DLD1 (cell line): ENCODE results near the gene ATP6V0B.

Experiments used
- in situ Hi-C: cut with HindIII; loops from 2 replicates; pipeline ENCODE4 v1.10.0; 2017; ENCODE audit warnings: low sequenced_read_pairs

The ATP6V0B gene

DNA sequence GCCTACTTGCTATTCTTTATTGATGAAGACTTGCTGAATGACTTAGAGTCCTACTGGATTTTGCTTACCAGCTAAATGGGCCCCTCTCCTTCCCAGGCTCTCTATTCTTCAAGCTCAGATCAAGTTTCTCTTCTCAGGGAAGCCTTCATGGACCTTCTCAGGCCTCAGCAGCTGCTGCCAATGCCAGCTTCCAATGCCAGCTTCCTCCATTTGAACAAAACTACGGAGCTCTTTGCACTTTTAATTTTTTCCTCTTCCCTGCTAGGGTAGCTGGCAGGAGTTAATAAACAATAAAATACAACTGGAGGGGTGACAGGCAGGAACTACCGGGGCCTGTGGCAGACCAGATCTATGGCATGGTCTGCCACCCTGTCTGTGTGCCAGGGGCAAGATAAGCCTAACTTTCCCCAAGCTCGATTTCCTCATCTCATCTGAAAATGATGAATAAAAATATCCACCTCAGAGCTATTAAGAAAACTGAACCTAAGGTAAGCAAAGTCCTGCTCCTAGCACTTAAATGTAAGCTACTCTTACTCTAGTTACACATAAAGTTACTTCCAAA is 29.0 kb upstream of the ATP6V0B start:
- in situ Hi-C loops, result no loop called here

DNA sequence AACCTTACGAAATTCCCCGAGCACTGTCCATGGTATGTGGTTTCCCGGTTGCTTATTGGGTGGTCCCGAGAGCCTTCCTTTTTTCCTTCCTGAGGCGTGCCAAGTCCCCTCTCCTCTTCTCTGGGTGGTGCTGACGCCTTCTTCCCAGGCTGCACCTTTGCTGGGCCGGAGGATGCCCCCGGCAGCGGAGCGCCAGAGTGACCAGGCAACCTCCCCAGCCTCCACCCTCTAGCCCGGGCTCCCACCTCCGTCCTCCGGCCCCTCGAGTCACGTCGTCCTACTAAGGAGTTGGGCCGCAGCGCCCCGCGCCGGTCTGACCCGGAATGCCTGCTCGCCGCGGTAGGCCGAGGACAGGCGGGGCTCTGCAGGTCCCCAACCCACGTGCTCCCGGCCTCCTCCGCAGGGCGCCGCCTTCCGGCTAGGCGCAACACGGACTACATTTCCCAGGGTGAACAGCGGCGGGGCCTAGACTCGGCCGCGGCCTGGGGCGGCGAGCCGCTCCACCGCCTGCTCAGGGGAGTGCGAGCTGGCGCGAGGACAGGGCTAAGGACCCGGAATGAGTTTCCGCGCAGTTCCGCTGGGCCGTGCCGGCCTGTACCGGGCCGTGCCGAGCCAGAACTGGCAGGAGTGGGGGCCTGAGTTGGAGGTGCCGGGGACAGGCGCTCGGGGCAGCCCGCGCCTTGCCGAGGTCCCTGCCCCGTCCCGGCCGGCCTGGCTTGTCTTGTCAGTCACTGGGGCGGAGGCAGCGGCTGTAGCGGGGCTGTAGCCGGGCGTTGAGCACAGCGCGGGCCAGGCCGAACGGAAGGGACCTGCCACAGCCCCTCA is 28.3 kb upstream of the ATP6V0B start, which contains the start of gene IPO13:
TSS of gene IPO13 (plus strand) at position 715 of the 825 bp plus-strand sequence. CDS start 651 bp downstream, outside the sequence.
- in situ Hi-C loops, result no loop called here

DNA sequence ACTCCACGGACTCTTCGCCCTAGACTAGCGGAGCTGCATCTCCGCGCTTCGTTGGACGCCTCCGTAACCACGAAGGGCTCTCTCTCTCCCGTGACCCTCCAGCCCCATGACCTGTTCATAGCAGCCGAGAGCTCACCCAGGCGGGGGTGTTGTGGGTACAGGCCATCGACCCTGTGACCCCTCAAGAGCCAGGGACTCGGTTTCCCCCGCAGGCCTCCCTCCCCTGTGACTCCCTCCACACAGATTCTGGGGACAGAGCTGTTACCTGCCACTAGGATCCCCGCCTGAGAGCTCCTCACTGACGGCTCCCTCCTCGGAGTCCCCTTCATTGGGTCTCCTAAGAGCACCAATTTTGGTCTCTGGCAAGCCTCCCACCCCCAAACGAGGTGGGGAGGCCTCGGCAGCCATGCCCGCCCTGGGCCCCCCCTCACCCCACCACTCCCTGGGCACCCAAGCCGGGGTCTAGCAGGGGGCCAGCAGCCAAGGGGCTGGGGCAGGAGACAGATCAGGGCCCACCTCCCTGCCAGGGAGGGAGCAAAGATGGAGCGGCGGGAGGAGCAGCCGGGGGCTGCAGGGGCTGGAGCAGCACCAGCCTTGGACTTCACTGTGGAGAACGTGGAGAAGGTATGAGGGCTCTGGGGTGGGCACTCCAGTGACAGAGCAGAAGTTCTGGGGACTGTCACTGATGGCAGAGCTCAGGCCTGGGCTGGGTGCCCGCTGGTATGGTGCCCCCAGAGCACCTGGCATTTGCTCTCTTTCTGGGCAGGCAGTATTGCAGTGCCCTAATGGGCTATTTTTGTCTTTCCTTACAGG is 27.5 kb upstream of the ATP6V0B start:
- in situ Hi-C loops, result no loop called here

DNA sequence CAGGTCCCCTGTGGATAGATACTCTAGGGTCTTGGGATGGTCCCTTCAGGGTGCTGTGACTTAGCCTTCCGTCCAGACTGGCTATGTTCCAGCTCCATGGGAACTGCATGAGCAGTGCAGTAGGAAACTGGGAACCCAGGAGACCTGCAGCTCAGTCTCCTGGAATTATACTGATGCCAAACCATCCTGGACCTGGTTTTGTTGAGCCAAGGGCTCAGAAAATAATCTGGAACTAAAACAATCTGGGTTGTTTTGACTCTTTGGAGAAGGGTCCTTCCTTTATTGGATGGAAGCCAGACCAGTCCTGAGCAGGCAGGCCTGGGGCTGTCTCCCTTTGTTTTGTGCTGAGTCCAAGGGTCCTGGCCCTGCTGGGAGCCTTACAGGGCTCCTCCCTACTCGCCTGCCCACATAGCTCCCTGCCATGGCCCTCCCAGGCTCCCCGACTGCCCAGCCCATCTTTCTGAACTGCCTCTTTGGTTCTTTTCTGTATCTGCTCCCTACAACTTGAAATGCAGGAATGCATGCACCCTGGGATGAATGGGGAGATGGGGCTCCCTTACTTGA is 26.8 kb upstream of the ATP6V0B start:
- in situ Hi-C loops, result no loop called here

DNA sequence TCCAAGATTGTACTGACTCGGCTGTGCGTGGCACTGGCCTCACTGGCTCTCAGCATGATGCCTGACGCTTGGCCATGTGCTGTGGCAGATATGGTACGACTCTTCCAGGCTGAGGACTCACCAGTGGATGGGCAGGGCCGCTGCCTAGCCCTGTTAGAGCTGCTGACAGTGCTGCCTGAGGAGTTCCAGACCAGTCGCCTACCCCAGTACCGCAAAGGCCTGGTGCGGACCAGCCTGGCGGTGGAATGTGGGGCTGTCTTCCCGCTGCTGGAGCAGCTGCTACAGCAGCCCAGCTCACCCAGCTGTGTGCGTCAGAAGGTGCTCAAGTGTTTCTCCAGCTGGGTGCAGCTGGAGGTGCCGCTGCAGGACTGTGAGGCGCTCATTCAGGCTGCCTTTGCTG is 25.1 kb upstream of the ATP6V0B start:
- in situ Hi-C loops, result loop anchor here (5.0 kb wide), 1 partner anchor 187 kb away; no protein-coding TSS in a partner anchor

DNA sequence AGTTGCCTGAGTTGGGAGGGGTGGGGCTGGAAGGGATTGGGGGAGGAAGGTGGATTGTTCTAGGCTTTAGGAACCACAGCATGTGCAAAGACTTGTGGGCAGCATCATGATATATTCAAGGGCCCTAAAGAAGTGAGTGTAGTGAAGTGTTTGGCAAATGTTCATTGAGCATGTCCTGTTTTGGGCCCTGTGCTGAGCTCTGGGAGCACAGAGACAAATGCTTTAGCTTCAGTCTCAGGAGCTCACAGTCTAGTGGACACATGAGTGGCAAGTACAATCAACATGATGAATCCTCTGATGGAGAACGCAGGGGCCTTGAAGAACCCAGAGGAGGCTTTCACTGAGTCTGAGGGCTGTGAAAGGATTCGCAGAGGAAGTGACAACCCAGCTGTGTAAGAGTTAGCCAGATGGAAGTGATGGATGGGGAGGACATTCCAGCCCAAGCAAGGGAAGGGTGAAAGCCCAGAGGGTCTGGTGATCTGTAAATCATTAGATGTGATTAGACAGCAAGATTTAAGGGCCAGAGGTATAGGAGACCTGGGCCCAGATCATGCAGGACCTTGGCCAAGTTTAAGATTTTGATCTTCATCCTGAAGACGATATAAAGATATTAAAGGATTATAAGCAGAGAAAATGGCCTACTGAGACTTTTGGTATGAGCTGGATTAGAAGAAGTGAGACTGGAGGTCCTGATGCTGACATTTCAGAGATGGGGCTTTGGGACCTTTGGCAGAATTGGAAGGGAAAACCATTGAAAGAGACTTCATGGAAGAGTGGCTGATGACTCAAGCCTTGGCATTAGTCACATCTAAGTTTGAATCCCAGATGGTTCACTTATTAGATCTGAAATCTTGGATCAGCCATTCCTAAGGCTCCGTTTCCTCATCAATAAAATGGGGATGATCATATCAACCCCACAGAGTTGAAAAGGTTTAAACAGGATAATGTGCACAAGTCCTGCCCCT is 23.5 kb upstream of the ATP6V0B start:
- in situ Hi-C loops, result loop anchor here (5.0 kb wide), 1 partner anchor 189 kb away; no protein-coding TSS in a partner anchor

DNA sequence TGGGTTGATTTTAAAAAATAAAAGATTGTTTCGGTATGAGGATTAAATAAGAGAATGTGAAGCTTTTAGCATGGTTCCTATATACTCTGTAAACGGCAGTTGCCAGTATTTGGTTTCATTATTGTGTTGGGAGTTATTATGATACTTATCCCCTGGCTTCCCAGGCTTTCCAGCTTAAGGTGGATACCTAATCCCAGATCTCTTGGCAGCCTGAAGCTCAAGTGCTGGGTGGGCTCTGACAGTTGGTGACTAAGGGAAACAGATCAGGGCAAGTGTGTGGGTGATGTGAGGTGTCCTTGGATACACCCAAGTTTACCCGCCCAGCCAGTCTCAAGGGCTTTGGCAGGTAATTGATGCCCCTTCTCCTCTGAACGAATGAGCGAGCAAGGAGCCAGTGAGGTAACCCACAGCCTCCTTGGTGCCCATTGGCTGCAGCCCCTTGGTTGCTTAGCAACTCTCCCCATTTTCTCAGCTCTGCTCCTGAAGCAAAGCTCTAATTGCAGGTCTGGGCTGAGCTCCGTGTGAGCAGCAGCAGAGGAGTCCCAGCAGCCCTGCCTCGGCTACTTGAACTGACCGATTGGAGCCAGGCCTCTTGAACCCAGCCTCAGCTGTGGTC is 21.9 kb upstream of the ATP6V0B start:
- in situ Hi-C loops, result loop anchor here (5.0 kb wide), 1 partner anchor 191 kb away; no protein-coding TSS in a partner anchor

DNA sequence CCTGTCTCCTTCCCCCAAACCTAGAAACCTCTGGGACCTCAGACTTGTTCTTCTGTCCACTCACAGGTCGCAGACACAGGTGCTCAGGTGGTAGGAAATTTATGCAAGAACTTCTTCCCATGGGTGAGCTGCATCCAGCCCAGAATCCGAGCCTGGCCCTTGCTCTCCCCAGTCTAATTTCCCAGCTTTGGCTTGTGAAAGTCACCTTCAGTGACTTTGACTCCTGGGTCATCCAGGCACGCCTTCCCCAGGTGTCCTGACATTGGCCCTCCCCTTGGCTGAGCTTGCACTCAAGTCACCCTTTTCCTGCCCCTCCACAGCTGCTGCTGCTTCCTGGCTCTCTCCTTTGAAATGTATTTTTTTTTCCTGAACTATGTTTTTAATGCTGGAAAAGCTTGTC is 21.4 kb upstream of the ATP6V0B start:
- in situ Hi-C loops, result loop anchor here (5.0 kb wide), 1 partner anchor 191 kb away; no protein-coding TSS in a partner anchor

DNA sequence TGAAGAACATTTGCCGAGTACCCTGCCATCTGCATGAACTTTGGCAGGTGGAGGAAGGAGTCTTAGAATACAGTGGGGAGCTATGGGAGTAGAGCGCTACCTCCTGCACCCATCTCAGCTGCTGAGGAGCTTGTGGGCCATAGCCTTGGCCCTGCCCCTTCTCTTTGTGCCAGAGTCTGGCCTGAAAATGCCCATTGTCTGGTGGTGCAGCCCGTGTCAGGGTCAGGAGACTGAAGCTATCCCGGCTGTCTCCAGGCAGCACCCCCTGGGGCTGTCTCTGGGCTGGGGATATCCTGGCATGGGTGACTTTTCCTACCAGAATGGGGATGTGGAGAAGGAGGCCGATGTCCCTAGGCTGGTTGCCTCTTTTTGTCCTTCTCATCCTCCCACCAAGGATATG is 20.7 kb upstream of the ATP6V0B start:
- in situ Hi-C loops, result loop anchor here (5.0 kb wide), 1 partner anchor 192 kb away; no protein-coding TSS in a partner anchor

DNA sequence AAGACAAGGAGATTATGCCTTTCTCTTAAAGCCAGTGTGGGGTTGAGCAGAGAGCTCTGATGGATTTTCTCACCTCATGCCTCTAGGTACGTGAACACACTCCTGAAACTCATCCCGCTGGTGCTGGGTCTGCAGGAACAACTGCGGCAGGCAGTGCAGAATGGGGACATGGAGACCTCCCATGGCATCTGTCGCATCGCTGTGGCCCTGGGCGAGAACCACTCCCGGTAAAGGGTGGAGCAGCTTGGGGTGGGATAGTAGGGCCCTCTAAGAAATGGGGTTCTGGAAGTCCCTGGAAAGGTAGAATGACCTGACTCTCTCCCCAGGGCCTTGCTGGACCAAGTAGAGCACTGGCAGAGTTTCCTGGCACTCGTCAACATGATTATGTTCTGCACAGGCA is 18.5 kb upstream of the ATP6V0B start:
- in situ Hi-C loops, result no loop called here

DNA sequence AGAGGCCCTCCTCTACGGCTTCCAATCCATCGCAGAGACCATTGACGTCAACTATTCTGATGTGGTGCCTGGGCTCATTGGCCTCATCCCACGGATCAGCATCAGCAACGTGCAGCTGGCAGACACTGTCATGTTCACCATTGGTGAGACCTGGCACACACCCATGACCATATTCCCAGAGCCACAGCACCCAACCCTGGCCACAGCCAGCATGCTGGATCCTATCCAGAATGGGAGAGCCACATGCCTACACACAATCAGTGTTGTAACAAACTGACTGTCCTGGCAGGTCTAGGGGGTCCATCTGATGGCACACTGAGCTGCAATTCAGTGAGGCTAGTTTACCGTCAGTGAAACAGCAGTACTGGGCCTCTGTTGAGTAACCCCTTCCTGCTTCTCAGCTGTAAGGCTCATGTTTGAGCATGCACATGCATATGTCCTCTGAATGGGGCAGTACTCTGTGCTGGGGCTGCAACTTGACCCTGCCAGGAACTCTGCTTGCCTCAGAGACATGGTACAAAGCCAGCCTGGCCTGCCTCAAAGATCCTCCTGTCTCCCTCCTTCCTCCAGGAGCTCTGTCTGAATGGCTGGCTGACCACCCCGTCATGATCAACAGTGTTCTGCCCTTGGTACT is 17.2 kb upstream of the ATP6V0B start:
- in situ Hi-C loops, result no loop called here

DNA sequence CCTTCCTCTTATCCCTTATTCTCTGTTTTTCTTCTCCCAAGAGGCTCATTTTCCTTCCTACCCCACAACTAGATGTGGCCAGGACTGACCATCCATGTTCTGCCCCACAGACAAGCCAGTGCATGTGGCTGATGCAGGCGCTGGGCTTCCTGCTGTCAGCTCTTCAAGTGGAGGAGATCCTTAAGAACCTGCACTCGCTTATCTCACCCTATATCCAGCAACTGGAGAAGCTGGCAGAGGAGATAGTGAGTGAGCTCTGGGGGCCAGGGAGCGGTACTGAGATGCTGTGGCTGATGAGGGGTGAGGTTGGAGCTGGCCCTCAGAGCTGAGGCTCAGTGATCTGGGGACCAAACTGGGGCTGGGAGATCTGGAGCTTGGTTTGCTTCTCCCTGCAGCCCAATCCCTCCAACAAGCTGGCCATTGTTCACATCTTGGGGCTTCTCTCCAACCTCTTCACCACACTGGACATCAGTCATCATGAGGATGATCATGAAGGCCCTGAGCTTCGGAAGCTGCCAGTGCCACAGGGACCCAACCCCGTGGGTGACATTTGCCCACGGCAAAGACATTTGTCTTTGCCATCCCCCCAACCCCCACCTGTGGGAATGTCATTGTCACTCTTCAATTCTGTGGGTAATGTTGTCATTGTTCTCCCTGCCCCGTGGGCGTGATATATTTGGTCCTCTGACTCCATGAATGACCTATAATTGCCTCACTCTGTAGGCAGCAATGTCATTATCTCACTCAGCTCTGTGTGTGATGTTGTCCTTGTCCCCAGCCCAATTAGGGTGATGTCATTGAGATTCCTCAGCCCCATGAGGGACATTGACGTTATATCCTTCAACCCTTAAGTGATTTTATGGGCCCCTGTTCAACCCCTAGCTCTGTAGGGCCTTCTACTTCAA is 16.2 kb upstream of the ATP6V0B start:
- in situ Hi-C loops, result no loop called here

DNA sequence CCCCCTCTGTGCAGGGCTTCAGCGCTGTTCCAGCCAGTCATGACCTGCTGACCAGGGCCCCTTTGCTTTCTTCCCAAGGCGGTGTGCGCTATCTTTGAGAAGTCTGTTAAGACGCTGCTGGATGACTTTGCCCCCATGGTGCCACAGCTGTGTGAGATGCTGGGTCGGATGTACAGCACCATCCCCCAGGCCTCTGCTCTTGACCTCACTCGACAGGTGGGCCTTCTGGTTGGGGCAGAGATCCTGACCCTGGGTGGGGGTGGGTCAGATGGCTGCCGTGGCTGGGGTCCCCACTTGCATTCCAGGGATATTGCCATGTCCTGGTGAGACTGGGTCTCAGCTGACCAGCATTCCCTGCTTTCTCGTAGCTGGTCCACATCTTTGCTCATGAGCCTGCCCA is 14.0 kb upstream of the ATP6V0B start:
- in situ Hi-C loops, result no loop called here

DNA sequence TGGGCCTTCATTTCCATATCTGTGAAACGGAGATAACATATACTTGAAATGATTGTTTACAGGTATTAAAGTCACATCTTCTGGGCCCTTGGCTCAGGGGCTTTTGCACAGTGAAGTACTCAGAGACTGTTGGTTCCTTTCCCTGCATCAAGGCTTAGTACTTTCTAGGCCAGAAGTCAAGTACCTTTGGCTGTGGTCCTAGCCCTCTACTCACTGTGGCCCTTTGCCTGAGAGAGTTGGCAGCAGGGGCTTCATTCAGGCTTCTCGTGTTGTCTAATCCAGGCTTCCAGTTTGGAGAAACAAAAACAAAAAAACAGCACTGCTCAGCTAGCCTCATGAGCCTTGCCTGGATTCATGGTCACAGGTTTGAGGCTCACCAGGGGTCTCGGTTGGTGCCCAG is 13.1 kb upstream of the ATP6V0B start:
- in situ Hi-C loops, result no loop called here

DNA sequence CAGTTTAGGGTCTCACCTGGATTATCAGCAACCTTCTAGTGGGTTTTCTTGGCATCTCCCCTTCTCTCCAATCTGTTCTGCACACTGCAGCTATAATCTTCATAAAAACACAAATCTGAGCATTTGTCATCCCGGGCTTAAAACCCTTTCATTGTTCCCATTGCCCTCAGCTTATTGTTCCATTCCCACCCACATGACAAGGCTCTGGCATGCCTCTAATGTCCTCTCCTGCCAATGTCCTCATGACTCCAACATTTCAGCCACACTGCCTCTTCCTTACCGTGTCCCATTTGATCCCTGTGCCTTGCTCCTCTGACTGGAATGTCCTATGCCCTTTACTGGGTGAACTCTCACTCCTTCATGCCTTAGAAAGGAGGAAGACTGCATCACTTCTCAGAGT is 12.4 kb upstream of the ATP6V0B start:
- in situ Hi-C loops, result no loop called here

DNA sequence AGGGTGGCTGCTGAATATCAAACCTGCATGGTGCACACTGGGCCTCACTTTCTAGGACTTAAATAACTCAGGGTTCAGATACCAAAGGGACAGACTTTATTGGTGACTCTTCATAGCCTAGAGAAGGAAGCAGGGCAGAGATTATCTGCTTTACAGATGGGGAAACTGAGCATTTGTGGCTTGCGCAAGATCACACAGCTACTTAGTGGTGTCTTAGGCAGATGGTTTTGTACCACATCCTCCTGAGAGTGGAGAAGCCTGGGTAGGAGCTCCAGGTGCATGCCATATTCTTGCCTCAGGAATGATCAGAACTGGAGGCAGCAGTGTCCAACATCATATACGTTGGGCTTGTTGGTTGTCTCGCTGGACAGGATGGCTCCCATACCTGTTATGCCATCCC is 11.8 kb upstream of the ATP6V0B start:
- in situ Hi-C loops, result no loop called here

DNA sequence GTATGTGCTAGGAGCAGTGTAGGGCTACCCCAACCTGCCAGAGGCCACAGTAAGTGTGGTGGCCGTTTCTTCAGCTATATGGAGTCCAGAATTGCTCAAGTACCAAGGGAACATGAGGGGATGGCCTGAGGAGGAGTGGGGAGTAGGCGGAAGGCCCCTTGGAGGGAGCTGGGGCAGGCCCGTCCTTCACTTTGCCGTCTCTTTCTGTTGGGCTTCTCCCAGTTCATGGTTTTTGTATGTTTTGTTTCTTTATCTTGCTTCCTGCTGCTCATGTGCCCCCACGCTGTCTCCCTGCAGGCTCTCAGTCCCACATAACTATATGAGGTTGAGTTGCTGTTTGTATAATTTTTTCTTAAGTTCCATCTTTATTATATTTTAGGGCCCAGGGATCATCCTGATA is 10.9 kb upstream of the ATP6V0B start:
- in situ Hi-C loops, result no loop called here

DNA sequence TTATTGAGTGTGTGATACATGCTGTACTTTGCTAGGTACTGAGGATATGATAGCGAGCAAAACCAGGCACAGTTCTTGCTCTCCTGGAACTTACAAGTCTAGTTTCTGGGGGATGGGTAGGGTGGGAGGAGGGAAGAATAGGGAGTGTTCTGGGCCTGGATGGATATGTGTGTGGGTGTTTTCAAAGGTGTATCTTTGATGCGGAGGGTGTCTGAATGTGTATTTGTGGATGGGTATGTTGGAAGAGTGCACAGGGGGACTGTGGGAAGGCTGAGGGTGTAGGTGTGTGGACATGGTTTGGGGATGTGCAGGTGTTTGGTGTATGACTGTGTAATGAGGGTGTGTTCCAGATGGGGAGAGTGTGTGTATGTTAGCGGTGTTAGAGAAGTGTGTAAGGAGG is 9.4 kb upstream of the ATP6V0B start:
- in situ Hi-C loops, result no loop called here
